A673 (cell line): Measurements from ENCODE around the gene MYH1. TPM values are rescaled to one million over a fixed set of nuclear protein-coding genes. Genes with fewer than 3 reads are reported as not detected.

ENCODE experiments used
- BruUV-seq: library from RNA; stranded (reverse); fragments of 400-500 nt; replicated peaks from 2 replicates; lab custom pipeline; 2021; lab: Mats Ljungman, UMichigan
- CTCF ChIA-PET: fragments of 300-600 bp; sonication (Branson Sonifier 250); formaldehyde crosslinking; loops from one replicate; lab custom pipeline; 2022; ENCODE audit warnings: antibody characterized with exemption; lab: Charles Lee
- POLR2A ChIA-PET: fragments of 300-600 bp; sonication (Branson Sonifier 250); formaldehyde crosslinking; loops from one replicate; lab custom pipeline; 2022; ENCODE audit warnings: antibody characterized with exemption; ENCODE audit not compliant: low non-redundant PET; lab: Charles Lee
- DNase-seq: peaks from one replicate; pipeline ENCODE4 v3.0.0-alpha.2; 2015; ENCODE audit warnings: low spot score
- H3K27ac ChIP-seq: fragments of 200-600 bp; sonication (generic); 2 replicates; pipeline ENCODE4 v1.5.1; 2016; ENCODE audit warnings: mixed run types, low read depth, mild to moderate bottlenecking, mixed read lengths, antibody characterized with exemption, low read length; ENCODE audit not compliant: poor library complexity, severe bottlenecking
- H3K27me3 ChIP-seq: fragments of 200-600 bp; sonication (generic); replicated peaks from 2 replicates; pipeline ENCODE4 v1.6.1; 2017; ENCODE audit warnings: mixed run types, low read depth, mild to moderate bottlenecking, mixed read lengths, antibody characterized with exemption, low read length; ENCODE audit not compliant: insufficient read depth, poor library complexity
- H3K36me3 ChIP-seq: fragments of 200-600 bp; sonication (generic); 2 replicates; pipeline ENCODE4 v1.6.1; 2016; ENCODE audit warnings: mixed run types, mild to moderate bottlenecking, mixed read lengths, antibody characterized with exemption, low read length; ENCODE audit not compliant: insufficient read depth, poor library complexity, severe bottlenecking
- H3K4me1 ChIP-seq: fragments of 200-600 bp; sonication (generic); 2 replicates; pipeline ENCODE4 v1.6.1; 2017; ENCODE audit warnings: mixed run types, mild to moderate bottlenecking, mixed read lengths, antibody characterized with exemption, low read length; ENCODE audit not compliant: insufficient read depth, poor library complexity, severe bottlenecking
- H3K4me3 ChIP-seq: fragments of 200-600 bp; sonication (generic); 2 replicates; pipeline ENCODE4 v1.5.1; 2016; ENCODE audit warnings: low read depth, mixed run types, mild to moderate bottlenecking, mixed read lengths, low read length; ENCODE audit not compliant: poor library complexity, severe bottlenecking
- H3K9me3 ChIP-seq: fragments of 200-600 bp; sonication (generic); 2 replicates; pipeline ENCODE4 v1.6.1; 2016; ENCODE audit warnings: mixed run types, low read depth, mild to moderate bottlenecking, mixed read lengths, antibody characterized with exemption, low read length; ENCODE audit not compliant: poor library complexity, severe bottlenecking
- CTCF ChIP-seq: fragments of 300-800, 200-600 bp; sonication (generic); conservative IDR thresholded peaks from 2 replicates; pipeline ENCODE4 v1.5.1; 2017; ENCODE audit warnings: low read depth, mild to moderate bottlenecking, antibody characterized with exemption, low read length, moderate library complexity, mixed read lengths
- EZH2 ChIP-seq: fragments of 200-600 bp; sonication (generic); IDR thresholded peaks from 2 replicates; pipeline ENCODE4 v1.6.1; 2017; ENCODE audit warnings: borderline replicate concordance, low read depth, mild to moderate bottlenecking, mixed read lengths, antibody characterized with exemption, low read length; ENCODE audit not compliant: poor library complexity, severe bottlenecking
- intact Hi-C: fragments of 100-400 bp; cut with micrococcal nuclease; formaldehyde crosslinking; loops from one replicate; pipeline ENCODE4 v1.10.0; 2022; ENCODE audit not compliant: unreplicated experiment
- total RNA-seq: library from RNA; stranded (reverse); gene quantifications from 2 replicates; pipeline ENCODE4 v1.2.3, GENCODE V29; 2021

Gene MYH1
- total RNA-seq, 1 experiment from 2014 or later: 0.39 TPM

- TF ChIP-seq EZH2 (no peak), CTCF (no peak)
- Histone ChIP-seq H3K36me3 (no peaks in the 10 kb centered on the region), H3K27ac (no peak overlapping the region), H3K4me3 (no peak overlapping the region), H3K9me3 (no peaks in the 10 kb centered on the region), H3K4me1 (no peaks in the 10 kb centered on the region), H3K27me3 (peaks cover 6% of the 10 kb centered on the region)
- ChIA-PET CTCF (no interaction called here), POLR2A (no interaction called here)
- no TSS peak for BruUV-seq
- DNase-seq: no peak
- intact Hi-C loops: no loop called here
Measured at GRCh38 chr17:10458701-10459100, 59.6 kb downstream of the MYH1 start.

DNA sequence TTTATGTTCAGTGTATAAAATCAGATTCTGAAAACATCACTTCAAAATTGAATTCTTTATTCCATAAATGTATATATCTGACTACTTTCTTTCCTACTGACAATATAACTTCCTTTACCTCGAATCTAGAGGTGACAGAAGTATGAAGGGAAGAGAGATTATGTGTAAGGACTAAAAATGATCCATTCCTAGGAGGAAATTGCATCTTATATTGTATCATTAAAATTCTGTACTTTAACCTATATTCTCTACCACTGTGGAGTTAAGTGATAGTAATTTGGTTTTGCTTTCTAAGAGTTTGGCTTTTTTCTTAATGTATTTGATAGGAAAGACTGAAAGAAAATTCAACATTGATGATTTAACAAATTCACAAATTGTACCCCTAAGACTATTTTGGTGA, 60.4 kb downstream of the MYH1 start:
- Histone ChIP-seq H3K27me3 (peaks cover 2% of the 10 kb centered on the region), H3K36me3 (no peaks in the 10 kb centered on the region), H3K9me3 (no peaks in the 10 kb centered on the region), H3K27ac (no peak overlapping the region), H3K4me1 (no peaks in the 10 kb centered on the region), H3K4me3 (no peak overlapping the region)
- POLR2A ChIA-PET: no interaction called here
- CTCF ChIA-PET: no interaction called here
- DNase-seq: no peak
- BruUV-seq: no TSS peak
- TF ChIP-seq EZH2 (no peak), CTCF (no peak)
- intact Hi-C loops: no loop called here

- H3K27ac ChIP-seq: no peak overlapping the region
- no peak for TF ChIP-seq EZH2
- no peak for TF ChIP-seq CTCF
- ChIA-PET POLR2A (no interaction called here), CTCF (interaction anchor here (0.5 kb wide), 1 partner anchor 131 kb away, joined by 3 read pairs; no protein-coding TSS in a partner anchor)
- H3K27me3 ChIP-seq: no peaks in the 10 kb centered on the region
- BruUV-seq: no TSS peak
- intact Hi-C loops: no loop called here
- H3K4me1 ChIP-seq: no peaks in the 10 kb centered on the region
- DNase-seq: peak; percentile 21
- H3K9me3 ChIP-seq: no peaks in the 10 kb centered on the region
- H3K4me3 ChIP-seq: no peak overlapping the region
- H3K36me3 ChIP-seq: no peaks in the 10 kb centered on the region
Measured at GRCh38 chr17:10447026-10447931, 71.1 kb downstream of the MYH1 start.

Other genes with a start within 250 kb of the MYH1 start
- not detected in 2 replicates for gene MYH13, start 145.5 kb downstream of the MYH1 start, total RNA-seq
- 0.11 TPM in 1 of 2 replicates, not detected in the other for gene MYH8, start 96.6 kb downstream of the MYH1 start, total RNA-seq
- gene MYH4, start 49.0 kb downstream of the MYH1 start, total RNA-seq: 0.15 and 0.59 TPM in 2 replicates
- gene MYH2, start 31.1 kb upstream of the MYH1 start, total RNA-seq: 0.54 and 1.9 TPM in 2 replicates
- 2.1 and 3.2 TPM in 2 replicates for gene MYH3, start 138.8 kb upstream of the MYH1 start, total RNA-seq
- gene SCO1, start 179.0 kb upstream of the MYH1 start, total RNA-seq: 42.2 and 43.2 TPM in 2 replicates
- gene ADPRM, start 179.1 kb upstream of the MYH1 start, total RNA-seq: 8.4 and 9.2 TPM in 2 replicates
- 0.11 and 1.4 TPM in 2 replicates for gene TMEM220, start 211.5 kb upstream of the MYH1 start, total RNA-seq